ENCODE data around the gene OSBP2.

DNA sequence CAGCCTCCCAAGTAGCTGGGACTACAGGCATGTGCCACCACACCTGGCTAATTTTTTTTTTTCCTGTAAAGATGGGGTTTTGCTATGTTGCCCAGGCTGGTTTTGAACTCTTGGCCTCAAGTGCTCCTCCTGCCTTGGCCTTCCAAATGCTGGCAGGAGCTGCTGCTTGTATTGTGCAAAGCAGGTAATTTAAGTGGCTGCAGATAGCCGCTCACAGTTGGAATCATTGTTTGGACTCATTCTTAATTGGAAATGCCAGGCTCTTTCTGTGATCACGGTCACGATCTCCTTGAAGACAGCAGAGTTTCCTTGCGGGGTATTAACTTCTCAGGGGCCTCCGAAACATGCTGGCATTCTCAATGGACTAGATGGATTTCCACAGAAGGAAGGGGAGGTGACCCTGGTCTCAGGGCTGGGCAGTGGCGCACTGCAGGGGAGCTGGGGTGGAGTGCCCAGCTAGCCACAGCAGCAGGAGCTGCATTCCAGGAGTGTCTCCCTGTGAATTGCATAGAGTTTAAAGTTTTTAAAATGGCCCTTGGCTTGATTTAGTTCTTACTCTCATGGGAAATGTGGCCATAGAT lies 137.8 kb downstream of the OSBP2 start:
- TF ChIP-seq, protein P1, sequence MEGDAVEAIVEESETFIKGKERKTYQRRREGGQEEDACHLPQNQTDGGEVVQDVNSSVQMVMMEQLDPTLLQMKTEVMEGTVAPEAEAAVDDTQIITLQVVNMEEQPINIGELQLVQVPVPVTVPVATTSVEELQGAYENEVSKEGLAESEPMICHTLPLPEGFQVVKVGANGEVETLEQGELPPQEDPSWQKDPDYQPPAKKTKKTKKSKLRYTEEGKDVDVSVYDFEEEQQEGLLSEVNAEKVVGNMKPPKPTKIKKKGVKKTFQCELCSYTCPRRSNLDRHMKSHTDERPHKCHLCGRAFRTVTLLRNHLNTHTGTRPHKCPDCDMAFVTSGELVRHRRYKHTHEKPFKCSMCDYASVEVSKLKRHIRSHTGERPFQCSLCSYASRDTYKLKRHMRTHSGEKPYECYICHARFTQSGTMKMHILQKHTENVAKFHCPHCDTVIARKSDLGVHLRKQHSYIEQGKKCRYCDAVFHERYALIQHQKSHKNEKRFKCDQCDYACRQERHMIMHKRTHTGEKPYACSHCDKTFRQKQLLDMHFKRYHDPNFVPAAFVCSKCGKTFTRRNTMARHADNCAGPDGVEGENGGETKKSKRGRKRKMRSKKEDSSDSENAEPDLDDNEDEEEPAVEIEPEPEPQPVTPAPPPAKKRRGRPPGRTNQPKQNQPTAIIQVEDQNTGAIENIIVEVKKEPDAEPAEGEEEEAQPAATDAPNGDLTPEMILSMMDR (IDR thresholded peaks at IDR 0.05): no peak
- no peak for TF ChIP-seq POLR2A (IDR thresholded peaks at IDR 0.05)
- TF ChIP-seq POLR2AphosphoS5 (IDR thresholded peaks at IDR 0.05): no peak
